Measurements from ENCODE around the gene MAP3K2. TPM values are rescaled to one million over a fixed set of nuclear protein-coding genes. Genes with fewer than 3 reads are reported as not detected.

Gene MAP3K2
- polyA plus RNA-seq, 3 donors: 16.0 to 86.4 (median 66.3) TPM

DNA sequence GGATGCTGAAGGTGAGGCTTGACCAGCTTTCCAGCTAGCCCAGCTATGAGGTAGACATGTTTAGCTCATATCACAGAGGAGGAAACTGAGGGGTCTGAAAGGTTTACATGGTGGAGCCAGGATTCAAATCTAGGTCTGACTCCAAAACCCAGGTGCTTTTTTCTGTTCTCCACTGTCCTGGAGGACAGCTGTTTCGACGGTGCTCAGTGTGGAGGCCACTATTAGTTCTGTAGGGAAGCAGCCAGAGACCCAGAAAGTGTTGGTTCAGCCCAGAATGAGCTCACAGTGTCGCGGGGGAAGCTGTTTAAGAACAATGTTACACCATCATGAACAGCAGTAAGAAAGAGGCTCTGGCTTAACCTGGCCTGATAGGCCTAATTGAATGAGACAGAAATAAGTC, 41.5 kb upstream of the MAP3K2 start:
- Mint-ChIP-seq H3K4me1 (no peaks in the 10 kb centered on the region), H3K36me3 (no peaks in the 10 kb centered on the region), H3K27ac (no peak overlapping the region), H3K9me3 (no peaks in the 10 kb centered on the region), H3K4me3 (no peak overlapping the region), H3K27me3 (ENCODE audit: low read depth in 3 of 3) (peaks cover under 1 to 2% (median under 1%) of the 10 kb centered on the region in 3 donors)
- Histone ChIP-seq H3K36me3 (replicated peaks in 1 of 2; ENCODE audit: control insufficient read depth in 1 of 2, insufficient read depth in 2 of 2, low read length in 2 of 2) (no peaks in the 10 kb centered on the region), H3K9me3 (replicated peaks in 1 of 2; ENCODE audit: control insufficient read depth in 1 of 2, insufficient read depth in 1 of 2, low read length in 2 of 2) (no peaks in the 10 kb centered on the region), H3K4me2 (replicated peaks; ENCODE audit: extremely low read depth, low read length, poor library complexity, severe bottlenecking) (no peak overlapping the region), H4K20me1 (ENCODE audit: insufficient read depth, low read length) (no peaks in the 10 kb centered on the region), H3K4me1 (ENCODE audit: control insufficient read depth in 1 of 2, insufficient read depth in 2 of 2, low read length in 2 of 2) (no peaks in the 10 kb centered on the region), H3K9ac (ENCODE audit: insufficient read depth, low read length, poor library complexity, severe bottlenecking) (no peak overlapping the region), H3K27me3 (ENCODE audit: control insufficient read depth in 2 of 2, insufficient read depth in 2 of 2, low read length in 2 of 2) (no peaks in the 10 kb centered on the region), H2AFZ (ENCODE audit: insufficient read depth, low read depth, low read length, poor library complexity, severe bottlenecking) (no peak overlapping the region), H3K27ac (ENCODE audit: low read depth in 1 of 2, low read length in 2 of 2) (no peak overlapping the region), H3K79me2 (ENCODE audit: insufficient read depth, low read length) (no peaks in the 10 kb centered on the region), H3K4me3 (replicated peaks in 1 of 3; ENCODE audit: low read depth in 2 of 3, low read length in 3 of 3) (no peak overlapping the region)
- intact Hi-C loops (cut with micrococcal nuclease): loop anchor here (5.0 to 10.0 kb wide), 3 partner anchors 48 to 96 kb away; partner anchors contain the start of gene IWS1 (in 1 of the 2)
- DNase-seq: no peak
- WGBS (ENCODE audit: insufficient coverage): 91% methylated on average over 4 of the region's 4 CpGs
- no peak for TF ChIP-seq CTCF (IDR thresholded peaks at IDR 0.05)

DNA sequence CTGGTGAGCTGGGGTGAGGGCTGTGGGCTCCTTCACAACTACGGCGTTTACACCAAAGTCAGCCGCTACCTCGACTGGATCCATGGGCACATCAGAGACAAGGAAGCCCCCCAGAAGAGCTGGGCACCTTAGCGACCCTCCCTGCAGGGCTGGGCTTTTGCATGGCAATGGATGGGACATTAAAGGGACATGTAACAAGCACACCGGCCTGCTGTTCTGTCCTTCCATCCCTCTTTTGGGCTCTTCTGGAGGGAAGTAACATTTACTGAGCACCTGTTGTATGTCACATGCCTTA, 41.0 kb upstream of the MAP3K2 start:
- H3K27me3 ChIP-seq (ENCODE audit: control insufficient read depth in 2 of 2, insufficient read depth in 2 of 2, low read length in 2 of 2): peaks cover 0 to 3% of the 10 kb centered on the region in 2 donors
- H3K36me3 ChIP-seq (replicated peaks in 1 of 2; ENCODE audit: control insufficient read depth in 1 of 2, insufficient read depth in 2 of 2, low read length in 2 of 2): no peaks in the 10 kb centered on the region
- H4K20me1 ChIP-seq (ENCODE audit: insufficient read depth, low read length): no peaks in the 10 kb centered on the region
- H2AFZ ChIP-seq (ENCODE audit: insufficient read depth, low read depth, low read length, poor library complexity, severe bottlenecking): no peak overlapping the region
- no peaks in the 10 kb centered on the region for H3K36me3 Mint-ChIP-seq
- H3K27ac Mint-ChIP-seq: peak overlapping the region in 1 of 7 donors; percentile 54
- H3K4me3 ChIP-seq (replicated peaks in 1 of 3; ENCODE audit: low read depth in 2 of 3, low read length in 3 of 3): no peak overlapping the region
- peaks cover 0 to under 1% of the 10 kb centered on the region in 2 donors for H3K4me1 ChIP-seq (ENCODE audit: control insufficient read depth in 1 of 2, insufficient read depth in 2 of 2, low read length in 2 of 2)
- no peak overlapping the region for H3K4me3 Mint-ChIP-seq
- H3K4me2 ChIP-seq (replicated peaks; ENCODE audit: extremely low read depth, low read length, poor library complexity, severe bottlenecking): no peak overlapping the region
- H3K27ac ChIP-seq (ENCODE audit: low read depth in 1 of 2, low read length in 2 of 2): no peak overlapping the region
- H3K4me1 Mint-ChIP-seq: peaks cover 3% of the 10 kb centered on the region
- H3K79me2 ChIP-seq (ENCODE audit: insufficient read depth, low read length): no peaks in the 10 kb centered on the region
- H3K27me3 Mint-ChIP-seq (ENCODE audit: low read depth in 3 of 3): peaks cover 5 to 7% (median 6%) of the 10 kb centered on the region in 3 donors
- WGBS (ENCODE audit: insufficient coverage): 90% methylated on average over 6 of the region's 6 CpGs
- H3K9ac ChIP-seq (ENCODE audit: insufficient read depth, low read length, poor library complexity, severe bottlenecking): no peak overlapping the region
- DNase-seq: no peak
- no peak for TF ChIP-seq CTCF (IDR thresholded peaks at IDR 0.05)
- H3K9me3 Mint-ChIP-seq: peaks cover 0 to 3% (median 0%) of the 10 kb centered on the region in 7 donors
- H3K9me3 ChIP-seq (replicated peaks in 1 of 2; ENCODE audit: control insufficient read depth in 1 of 2, insufficient read depth in 1 of 2, low read length in 2 of 2): no peaks in the 10 kb centered on the region
- intact Hi-C loops (cut with micrococcal nuclease): loop anchor here (5.0 to 10.0 kb wide), 3 partner anchors 49 to 96 kb away; partner anchors contain the start of gene IWS1 (in 1 of the 2)

Measured in CD14-positive monocyte (primary cell).